HG03558 (cell line): ENCODE data around the gene ZNF425.
"Not testable (repeated sequence)": the region's sequence is repeated elsewhere in the genome, so short reads cannot be mapped to it uniquely, and the experiment has no call there.

Experiments
- ATAC-seq: cut with Tn5 transposase; IDR thresholded peaks from one replicate; pipeline ENCODE4 v1.9.1; 2021; ENCODE audit warnings: moderate number of reproducible peaks; ENCODE audit not compliant: unreplicated experiment; ENCODE audit errors: extremely low read depth

The ZNF425 gene

GRCh38 chr7:149136118-149136517 lies 10.0 kb upstream of the ZNF425 start:
- no peak for ATAC-seq

- no peak for ATAC-seq
Measured at GRCh38 chr7:149133028-149133710, 7.0 kb upstream of the ZNF425 start.

GRCh38 chr7:149130572-149131198 lies 4.6 kb upstream of the ZNF425 start:
- no peak for ATAC-seq

GRCh38 chr7:149126662-149127266 lies 640 bp upstream of the ZNF425 start:
- no peak for ATAC-seq

GRCh38 chr7:149125189-149125862 lies 798 bp downstream of the ZNF425 start:
- ATAC-seq = no peak

GRCh38 chr7:149109969-149110368 lies 16.2 kb downstream of the ZNF425 start:
- no peak for ATAC-seq

- no peak for ATAC-seq
Measured at GRCh38 chr7:149104749-149105148, 21.4 kb downstream of the ZNF425 start.

GRCh38 chr7:149104214-149104613 lies 21.9 kb downstream of the ZNF425 start:
- no peak for ATAC-seq

GRCh38 chr7:149103424-149103823 lies 22.7 kb downstream of the ZNF425 start:
- ATAC-seq = no peak

GRCh38 chr7:149102666-149103065 lies 23.5 kb downstream of the ZNF425 start:
- ATAC-seq = no peak

- no peak for ATAC-seq
Measured at GRCh38 chr7:149100821-149101220, 25.3 kb downstream of the ZNF425 start.

GRCh38 chr7:149099058-149099457 lies 27.1 kb downstream of the ZNF425 start:
- ATAC-seq = no peak

GRCh38 chr7:149097088-149097487 lies 29.0 kb downstream of the ZNF425 start:
- no peak for ATAC-seq

GRCh38 chr7:149093228-149093627 lies 32.9 kb downstream of the ZNF425 start:
- no peak for ATAC-seq

- not testable (repeated sequence) for ATAC-seq
Measured at GRCh38 chr7:149092244-149092643, 33.9 kb downstream of the ZNF425 start.

- ATAC-seq = peak; percentile 74
Measured at GRCh38 chr7:149090397-149091195, 35.5 kb downstream of the ZNF425 start, which contains the start of gene ZNF786. TSS of gene ZNF786 (minus strand) at chr7:149090718. CDS start at chr7:149090640, 78 bp downstream.

- no peak for ATAC-seq
Measured at GRCh38 chr7:149087376-149087775, 38.7 kb downstream of the ZNF425 start.

- no peak for ATAC-seq
Measured at GRCh38 chr7:149085866-149086265, 40.3 kb downstream of the ZNF425 start.

- ATAC-seq = no peak
Measured at GRCh38 chr7:149084407-149084806, 41.7 kb downstream of the ZNF425 start.

- no peak for ATAC-seq
Measured at GRCh38 chr7:149081914-149082313, 44.2 kb downstream of the ZNF425 start.
